IMR-90 (cell line): ENCODE measurements around the gene AMN. TPM values are rescaled to one million over a fixed set of nuclear protein-coding genes. Genes with fewer than 3 reads are reported as not detected.

Source experiments
- ATAC-seq: fragments of 200-7000 bp; cut with Tn5 transposase; 2 replicates; pipeline ENCODE4 v1.9.1; 2020; ENCODE audit warnings: low read depth, mild to moderate bottlenecking, moderate library complexity
- BruUV-seq: library from RNA; stranded (reverse); fragments of 400-500 nt; replicated peaks from 2 replicates; lab custom pipeline; 2021; lab: Mats Ljungman, UMichigan
- CTCF ChIA-PET: fragments of 300-600 bp; formaldehyde crosslinking; extraction: SDS; loops from one replicate; lab custom pipeline; 2021; ENCODE audit warnings: antibody characterized with exemption; lab: Yijun Ruan, JAX
- POLR2A ChIA-PET: fragments of 300-600 bp; sonication (Branson Sonifier 250); formaldehyde crosslinking; loops from one replicate; lab custom pipeline; 2022; ENCODE audit warnings: antibody characterized with exemption; ENCODE audit not compliant: unreplicated experiment; lab: Charles Lee
- DNase-seq: peaks from one replicate; pipeline ENCODE4 v3.0.0; 2013
- H2AFZ ChIP-seq: replicated peaks from 2 replicates; pipeline ENCODE3; 2013; ENCODE audit warnings: low read length, mild to moderate bottlenecking; ENCODE audit not compliant: poor library complexity
- H2AK5ac ChIP-seq: 2 replicates; pipeline ENCODE4 v1.6.1; 2013; ENCODE audit warnings: low read depth, low read length, inconsistent platforms
- H2AK9ac ChIP-seq: replicated peaks from 2 replicates; pipeline ENCODE3; 2013; ENCODE audit warnings: mild to moderate bottlenecking, low read depth, low read length, moderate library complexity; ENCODE audit not compliant: poor library complexity
- H2BK120ac ChIP-seq: 2 replicates; pipeline ENCODE4 v1.6.1; 2013; ENCODE audit warnings: low read depth, low read length, inconsistent platforms
- H2BK15ac ChIP-seq: 3 replicates; pipeline ENCODE4 v1.6.1; 2013; ENCODE audit warnings: low read depth, low read length, inconsistent platforms
- H2BK20ac ChIP-seq: 2 replicates; pipeline ENCODE4 v1.6.1; 2013; ENCODE audit warnings: low read depth, mild to moderate bottlenecking, inconsistent platforms, low read length, moderate library complexity
- H2BK5ac ChIP-seq: 2 replicates; pipeline ENCODE4 v1.6.1; 2013; ENCODE audit warnings: mild to moderate bottlenecking, low read depth, low read length, inconsistent platforms; ENCODE audit not compliant: poor library complexity, severe bottlenecking
- H3K14ac ChIP-seq: replicated peaks from 2 replicates; pipeline ENCODE4 v1.6.1; 2013; ENCODE audit warnings: low read depth, low read length, inconsistent platforms
- H3K18ac ChIP-seq: 2 replicates; pipeline ENCODE4 v1.6.1; 2013; ENCODE audit warnings: low read depth, low read length, control low read depth
- H3K23ac ChIP-seq: 2 replicates; pipeline ENCODE4 v1.6.1; 2013; ENCODE audit warnings: low read depth, low read length, inconsistent platforms
- H3K27ac ChIP-seq: 2 replicates; pipeline ENCODE4 v1.5.1; 2013; ENCODE audit warnings: mild to moderate bottlenecking, control low read depth, low read length; ENCODE audit not compliant: insufficient read depth
- H3K27me3 ChIP-seq: 2 replicates; pipeline ENCODE4 v1.6.1; 2013; ENCODE audit warnings: low read length; ENCODE audit not compliant: control insufficient read depth, insufficient read depth
- H3K36me3 ChIP-seq: 2 replicates; pipeline ENCODE4 v1.6.1; 2013; ENCODE audit warnings: low read length, mixed read lengths; ENCODE audit not compliant: control insufficient read depth, insufficient read depth
- H3K4ac ChIP-seq: 2 replicates; pipeline ENCODE4 v1.6.1; 2013; ENCODE audit warnings: low read depth, low read length, inconsistent platforms
- H3K4me1 ChIP-seq: 2 replicates; pipeline ENCODE4 v1.6.1; 2013; ENCODE audit warnings: low read length, mixed read lengths; ENCODE audit not compliant: control insufficient read depth, insufficient read depth
- H3K4me2 ChIP-seq: 2 replicates; pipeline ENCODE4 v1.6.1; 2013; ENCODE audit warnings: low read depth, mild to moderate bottlenecking, control low read depth, low read length, moderate library complexity
- H3K4me3 ChIP-seq: 2 replicates; pipeline ENCODE4 v1.5.1; 2013; ENCODE audit warnings: low read depth, mild to moderate bottlenecking, control low read depth, low read length, moderate library complexity; ENCODE audit not compliant: insufficient read depth
- H3K56ac ChIP-seq: 2 replicates; pipeline ENCODE4 v1.6.1; 2013; ENCODE audit warnings: low read length, inconsistent platforms; ENCODE audit not compliant: insufficient read depth; ENCODE audit errors: extremely low read depth
- H3K79me1 ChIP-seq, 2 experiments: 2 replicates each; pipeline ENCODE4 v1.6.1; 2013; ENCODE audit warnings: low read length in 2 of 2, inconsistent platforms in 1 of 2, low read depth in 1 of 2
- H3K9ac ChIP-seq: 2 replicates; pipeline ENCODE4 v1.6.1; 2013; ENCODE audit warnings: low read depth, low read length, control low read depth
- H3K9me1 ChIP-seq: 2 replicates; pipeline ENCODE4 v1.6.1; 2013; ENCODE audit warnings: low read length, inconsistent platforms; ENCODE audit not compliant: insufficient read depth
- H3K9me3 ChIP-seq: 2 replicates; pipeline ENCODE4 v1.6.1; 2013; ENCODE audit warnings: low read length; ENCODE audit not compliant: control insufficient read depth, insufficient read depth
- H4K20me1 ChIP-seq: 2 replicates; pipeline ENCODE4 v1.6.1; 2013; ENCODE audit warnings: low read length, inconsistent platforms; ENCODE audit not compliant: insufficient read depth
- H4K5ac ChIP-seq: 2 replicates; pipeline ENCODE4 v1.6.1; 2013; ENCODE audit warnings: mild to moderate bottlenecking, low read depth, low read length, control low read depth
- H4K8ac ChIP-seq, 2 experiments: 2 replicates each; pipeline ENCODE4 v1.6.1; 2013; ENCODE audit warnings: low read depth in 2 of 2, low read length in 2 of 2, control low read depth in 1 of 2, inconsistent platforms in 1 of 2
- H4K91ac ChIP-seq: 2 replicates; pipeline ENCODE4 v1.6.1; 2013; ENCODE audit warnings: low read depth, low read length, inconsistent platforms; ENCODE audit not compliant: insufficient read depth
- BHLHE40 ChIP-seq: fragments of 150-350 bp; IDR thresholded peaks from 2 replicates; pipeline ENCODE4 v1.6.1; 2016; ENCODE audit warnings: mild to moderate bottlenecking, low read depth, low read length
- MAZ ChIP-seq: IDR thresholded peaks from 2 replicates; pipeline ENCODE4 v1.6.1; 2012; ENCODE audit warnings: low read depth, mild to moderate bottlenecking, low read length, improper control_type of control experiment, moderate library complexity, borderline replicate concordance
- NFE2L2 ChIP-seq: fragments of 150-350 bp; IDR thresholded peaks from 2 replicates; pipeline ENCODE4 v1.6.1; 2016; ENCODE audit warnings: low read depth, mild to moderate bottlenecking, low read length
- RFX5 ChIP-seq: IDR thresholded peaks from 2 replicates; pipeline ENCODE4 v1.8.0; 2012; ENCODE audit warnings: low read depth, mild to moderate bottlenecking, low read length, moderate library complexity
- WGBS, 2 experiments: methylation state at CpG; one replicate each; pipeline versions ENCODE4 v1.1.5 to v1.1.7; 2013; ENCODE audit warnings: missing lambda C conversion rate in 2 of 2; ENCODE audit not compliant: insufficient read length in 1 of 2; ENCODE audit errors: extremely low coverage in 2 of 2; 5-methylcytosine and 5-hydroxymethylcytosine counted together
- dilution Hi-C: fragments of 300-500 bp; cut with HindIII; formaldehyde crosslinking; loops from one replicate; pipeline ENCODE4 v1.14.3; 2018; ENCODE audit warnings: low sequenced_read_pairs; ENCODE audit not compliant: unreplicated experiment
- in situ Hi-C: fragments of 300-500 bp; cut with MboI; formaldehyde crosslinking; loops from 3 replicates; pipeline ENCODE4 v1.14.3; 2019; ENCODE audit warnings: low sequenced_read_pairs, inconsistent platforms, mixed read lengths
- intact Hi-C: fragments of 100-400 bp; cut with micrococcal nuclease; formaldehyde crosslinking; loops from 2 replicates; pipeline ENCODE4 v1.10.0; 2022
- polyA plus RNA-seq, 3 experiments: library from polyadenylated mRNA; depleted of rRNA; stranded (reverse); fragments of >200 nt; gene quantifications; 2 replicates each; pipeline ENCODE4 v1.2.3, GENCODE V29; 2012; ENCODE audit warnings: low replicate concordance in 1 of 3
- total RNA-seq: library from RNA; depleted of rRNA; stranded (reverse); fragments of >200 nt; gene quantifications from 2 replicates; pipeline ENCODE4 v1.2.3, GENCODE V29; 2012

Gene AMN
- total and polyA plus RNA-seq, 2 of the 4 experiments (the other 2 are of a cell fraction): under 0.01 to 0.24 TPM

DNA sequence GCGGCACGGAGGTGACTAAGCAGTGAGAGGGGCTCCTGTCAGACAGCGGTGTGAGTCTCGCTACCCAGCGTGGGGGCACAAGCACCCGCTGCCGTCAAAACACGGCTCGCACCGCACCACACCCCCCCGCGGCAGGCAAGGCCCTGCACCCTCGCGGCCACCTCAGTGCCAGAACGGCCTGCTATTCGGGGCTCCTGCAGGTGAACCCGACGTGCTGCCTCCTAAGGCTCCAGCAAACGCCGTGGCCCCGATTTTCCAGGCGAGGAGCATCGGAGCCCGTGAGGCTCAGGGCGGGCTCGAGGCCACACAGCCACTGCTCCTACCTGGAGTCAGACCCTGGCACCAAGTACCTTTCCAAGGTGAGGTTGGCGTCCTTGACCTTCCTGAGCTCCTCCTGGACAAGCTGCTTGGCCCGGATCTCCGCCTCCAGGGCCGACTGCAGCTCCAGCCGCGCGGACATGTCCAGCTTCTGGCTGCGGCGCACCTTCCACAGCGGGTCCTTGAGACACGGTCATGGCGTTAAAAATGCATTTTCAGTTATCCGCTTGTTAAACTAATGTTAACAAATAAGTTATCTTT, 41.8 kb downstream of the AMN start:
- H3K9me3 ChIP-seq: no peaks in the 10 kb centered on the region
- H3K9me1 ChIP-seq: no peaks in the 10 kb centered on the region; the same call in 1 of the 2 replicates
- dilution Hi-C loops (no loop called here), intact Hi-C loops (no loop called here), in situ Hi-C loops (no loop called here)
- H4K20me1 ChIP-seq: no peaks in the 10 kb centered on the region; the same call in 1 of the 2 replicates
- CTCF ChIA-PET: interaction anchor here (0.5 to 0.7 kb wide), 3 partner anchors 10 to 330 kb away, joined by 3 read pairs; no protein-coding TSS in a partner anchor
- no peak overlapping the region for H3K4me3 ChIP-seq
- no peak overlapping the region for H3K4ac ChIP-seq
- TF ChIP-seq RFX5 (no peak), MAZ (no peak), BHLHE40 (no peak), NFE2L2 (no peak)
- H4K5ac ChIP-seq: no peak overlapping the region
- no peak overlapping the region for H3K18ac ChIP-seq
- H3K4me1 ChIP-seq: no peaks in the 10 kb centered on the region
- H3K79me1 ChIP-seq: peaks cover 0 to 10% of the 10 kb centered on the region in 2 experiments; a peak in 1 of 4 replicates
- H2AK5ac ChIP-seq: no peak overlapping the region
- no peak overlapping the region for H2BK120ac ChIP-seq
- POLR2A ChIA-PET: no interaction called here
- H2BK5ac ChIP-seq: no peak overlapping the region
- no peaks in the 10 kb centered on the region for H3K27me3 ChIP-seq
- no peak overlapping the region for H3K9ac ChIP-seq
- no peak overlapping the region for H2BK15ac ChIP-seq
- H3K14ac ChIP-seq: no peak overlapping the region
- no peak overlapping the region for H2AK9ac ChIP-seq
- H3K4me2 ChIP-seq: no peak overlapping the region
- H3K36me3 ChIP-seq: peaks cover 61% of the 10 kb centered on the region
- no peak for ATAC-seq
- no peak overlapping the region for H3K56ac ChIP-seq
- H2BK20ac ChIP-seq: no peak overlapping the region
- no TSS peak for BruUV-seq
- no peak overlapping the region for H3K27ac ChIP-seq
- no peak overlapping the region for H4K91ac ChIP-seq
- no peak overlapping the region for H3K23ac ChIP-seq
- no peak overlapping the region for H2AFZ ChIP-seq
- no peak for DNase-seq
- H4K8ac ChIP-seq: no peak overlapping the region
- 98% methylated on average over 21 of the region's 39 CpGs; no CpG with 5 or more reads in 1 of the 2 experiments for WGBS, 2 experiments
